Lung (tissue), 12 donors: ENCODE results near the gene ASMTL. TPM values are rescaled to one million over a fixed set of nuclear protein-coding genes. Genes with fewer than 3 reads are reported as not detected.

Experiments
- ATAC-seq: fragments of 200-7000 bp; cut with Tn5 transposase; one replicate; pipeline ENCODE4 v1.9.1; 2020; ENCODE audit warnings: moderate number of reproducible peaks; ENCODE audit not compliant: insufficient read depth, low FRiP score
- DNase-seq, 3 donors: peaks; one replicate each; pipeline ENCODE4 v3.0.0-alpha.2; 2013 to 2017
- H3K27ac ChIP-seq, 2 donors: one replicate each; pipeline ENCODE4 v1.5.1; 2013; ENCODE audit warnings: mild to moderate bottlenecking in 2 of 2, moderate library complexity in 2 of 2, control low read depth in 1 of 2, inconsistent platforms in 1 of 2, low read depth in 1 of 2, low read length in 1 of 2
- H3K27me3 ChIP-seq, 3 donors: one replicate each; pipeline ENCODE4 v1.5.1; 2013; ENCODE audit warnings: low read length in 2 of 3; ENCODE audit not compliant: control insufficient read depth in 3 of 3, insufficient read depth in 3 of 3
- H3K36me3 ChIP-seq, 4 donors: one replicate each; pipeline ENCODE4 v1.5.1; 2013; ENCODE audit warnings: low read length in 4 of 4, mild to moderate bottlenecking in 1 of 4, moderate library complexity in 1 of 4; ENCODE audit not compliant: control insufficient read depth in 4 of 4, insufficient read depth in 4 of 4
- H3K4me1 ChIP-seq, 5 donors: one replicate each; pipeline ENCODE4 v1.5.1; 2013; ENCODE audit warnings: low read length in 5 of 5, mild to moderate bottlenecking in 2 of 5, moderate library complexity in 1 of 5; ENCODE audit not compliant: control insufficient read depth in 5 of 5, insufficient read depth in 5 of 5
- H3K4me3 ChIP-seq: one replicate; pipeline ENCODE4 v1.5.1; 2013; ENCODE audit warnings: mild to moderate bottlenecking, control low read depth, moderate library complexity
- H3K9ac ChIP-seq, 2 donors: one replicate each; pipeline ENCODE4 v1.5.1; 2013; ENCODE audit warnings: low read length in 2 of 2, control low read depth in 1 of 2; ENCODE audit not compliant: insufficient read depth in 1 of 2
- H3K9me3 ChIP-seq, 4 donors: one replicate each; pipeline ENCODE4 v1.5.1; 2013; ENCODE audit warnings: low read length in 3 of 4, mild to moderate bottlenecking in 1 of 4, moderate library complexity in 1 of 4; ENCODE audit not compliant: control insufficient read depth in 4 of 4, insufficient read depth in 3 of 4
- CTCF ChIP-seq: IDR thresholded peaks from 2 replicates; pipeline ENCODE4 v1.5.1; 2012; ENCODE audit warnings: mild to moderate bottlenecking; ENCODE audit errors: control extremely low read depth, extremely low read depth
- WGBS, 2 donors: extraction: QIAGEN DNeasy Blood & Tissue Kit; methylation state at CpG; one replicate each; pipeline ENCODE4 v1.1.7; 2013; 5-methylcytosine and 5-hydroxymethylcytosine counted together
- polyA plus RNA-seq, 2 donors: library from polyadenylated mRNA; stranded (reverse); fragments of 200-250 nt; gene quantifications; one replicate each; pipeline ENCODE4 v1.2.1, GENCODE V29; 2013
- total RNA-seq, 2 donors: library from RNA; depleted of rRNA in 1 of 2; stranded (reverse); fragments of >200 nt in 1 of 2; gene quantifications; one replicate each; pipeline ENCODE4 v1.2.1, GENCODE V29; 2014 to 2021
- donor health status: control.
- donor health status: control.
- donor health status: Bipolar disorder and iron deficiency.
- donor health status: healthy.
- donor health status: DM: yes; HTN: yes; CAD: no.

ASMTL gene
- total and polyA plus RNA-seq, 4 donors: 12.3 to 29.4 (median 21.8) TPM

- peaks cover 4 to 30% (median 12%) of the 10 kb centered on the region in 4 donors for H3K36me3 ChIP-seq
- 84 to 93% methylated on average over 29 of the region's 29 CpGs for WGBS, 2 donors
- DNase-seq (no peak), ATAC-seq (no peak)
- no peak overlapping the region for H3K9ac ChIP-seq
- no peak for TF ChIP-seq CTCF
- H3K9me3 ChIP-seq: no peaks in the 10 kb centered on the region
- no peaks in the 10 kb centered on the region for H3K27me3 ChIP-seq
- H3K27ac ChIP-seq: no peak overlapping the region
- H3K4me1 ChIP-seq: peaks cover 0 to 8% (median 0%) of the 10 kb centered on the region in 5 donors
- no peak overlapping the region for H3K4me3 ChIP-seq
These were observed 54.0 kb downstream of the ASMTL start for GRCh38 chrX:1398431-1399340.

- no peak for TF ChIP-seq CTCF
- 92 to 93% methylated on average over 29 of the region's 29 CpGs for whole genome bisulfite sequencing, 2 donors
- Histone ChIP-seq H3K4me3 (no peak overlapping the region), H3K36me3 (peaks cover 0 to 21% (median 4%) of the 10 kb centered on the region in 4 donors), H3K9ac (no peak overlapping the region), H3K9me3 (no peaks in the 10 kb centered on the region), H3K27me3 (no peaks in the 10 kb centered on the region), H3K27ac (no peak overlapping the region), H3K4me1 (peaks cover 0 to 15% (median 2%) of the 10 kb centered on the region in 5 donors)
- ATAC-seq (no peak), DNase-seq (no peak)
These were observed 55.1 kb downstream of the ASMTL start for GRCh38 chrX:1397441-1398270.

GRCh38 chrX:1397001-1397400, 55.7 kb downstream of the ASMTL start:
- WGBS, 2 donors: 89 to 92% methylated on average over 15 of the region's 15 CpGs

More at GRCh38 chrX:1397001-1397400, 55.7 kb downstream of the ASMTL start:
- H3K27ac ChIP-seq: no peak overlapping the region
- no peaks in the 10 kb centered on the region for H3K27me3 ChIP-seq
- no peak overlapping the region for H3K4me3 ChIP-seq
- H3K9ac ChIP-seq: no peak overlapping the region
- ATAC-seq (no peak), DNase-seq (no peak)
- peaks cover 0 to 17% (median 4%) of the 10 kb centered on the region in 4 donors for H3K36me3 ChIP-seq
- no peaks in the 10 kb centered on the region for H3K9me3 ChIP-seq
- TF ChIP-seq CTCF: no peak
- H3K4me1 ChIP-seq: peaks cover 0 to 15% (median 2%) of the 10 kb centered on the region in 5 donors
